Middle frontal gyrus (tissue), 1 donor: ENCODE results near the gene SH3RF1.
"Not testable (repeated sequence)": the region's sequence is repeated elsewhere in the genome, so short reads cannot be mapped to it uniquely, and the experiment has no call there.

ENCODE experiments used
- DNase-seq: peaks from one replicate; pipeline ENCODE4 v3.0.0-alpha.2; 2015; ENCODE audit warnings: low spot score; ENCODE audit errors: extremely low spot score

SH3RF1 gene

GRCh38 chr4:169229571-169230028 lies 41.2 kb downstream of the SH3RF1 start:
- DNase-seq = peak; percentile 40

- no peak for DNase-seq
Measured at GRCh38 chr4:169228076-169228475, 42.7 kb downstream of the SH3RF1 start.

- DNase-seq = no peak
Measured at GRCh38 chr4:169226565-169226964, 44.2 kb downstream of the SH3RF1 start.

- no peak for DNase-seq
Measured at GRCh38 chr4:169225812-169226211, 44.9 kb downstream of the SH3RF1 start.

GRCh38 chr4:169225058-169225751 lies 45.6 kb downstream of the SH3RF1 start:
- no peak for DNase-seq

- DNase-seq = no peak
Measured at GRCh38 chr4:169222761-169223160, 48.0 kb downstream of the SH3RF1 start.

- no peak for DNase-seq
Measured at GRCh38 chr4:169221662-169222061, 49.1 kb downstream of the SH3RF1 start.

GRCh38 chr4:169220854-169221411 lies 49.8 kb downstream of the SH3RF1 start:
- no peak for DNase-seq

GRCh38 chr4:169220447-169220846 lies 50.3 kb downstream of the SH3RF1 start:
- no peak for DNase-seq

- DNase-seq = no peak
Measured at GRCh38 chr4:169219440-169219839, 51.3 kb downstream of the SH3RF1 start.

- no peak for DNase-seq
Measured at GRCh38 chr4:169215656-169216055, 55.1 kb downstream of the SH3RF1 start.

GRCh38 chr4:169212981-169213380 lies 57.8 kb downstream of the SH3RF1 start:
- no peak for DNase-seq

GRCh38 chr4:169210504-169211118 lies 60.1 kb downstream of the SH3RF1 start:
- DNase-seq = no peak

- DNase-seq = no peak
Measured at GRCh38 chr4:169209388-169209883, 61.3 kb downstream of the SH3RF1 start.

GRCh38 chr4:169208516-169208915 lies 62.2 kb downstream of the SH3RF1 start:
- no peak for DNase-seq

- DNase-seq = no peak
Measured at GRCh38 chr4:169208090-169208455, 62.7 kb downstream of the SH3RF1 start.

- DNase-seq = no peak
Measured at GRCh38 chr4:169207436-169208089, 63.2 kb downstream of the SH3RF1 start.

- DNase-seq = no peak
Measured at GRCh38 chr4:169205744-169206080, 65.0 kb downstream of the SH3RF1 start.

- DNase-seq = no peak
Measured at GRCh38 chr4:169205075-169205743, 65.5 kb downstream of the SH3RF1 start.

GRCh38 chr4:169203891-169204290 lies 66.9 kb downstream of the SH3RF1 start:
- DNase-seq = no peak

- not testable (repeated sequence) for DNase-seq
Measured at GRCh38 chr4:169203278-169203677, 67.5 kb downstream of the SH3RF1 start.

GRCh38 chr4:169202878-169203277 lies 67.9 kb downstream of the SH3RF1 start:
- no peak for DNase-seq
